PC-9 (cell line): Measurements from ENCODE around the gene NPHP4. TPM values are rescaled to one million over a fixed set of nuclear protein-coding genes. Genes with fewer than 3 reads are reported as not detected.

ENCODE experiments used
- BruUV-seq: library from RNA; stranded (reverse); fragments of 400-500 nt; replicated peaks from 2 replicates; lab custom pipeline; 2021; lab: Mats Ljungman, UMichigan
- CTCF ChIA-PET: fragments of 300-600 bp; sonication (Branson Sonifier 250); formaldehyde crosslinking; loops from one replicate; lab custom pipeline; 2022; ENCODE audit warnings: antibody characterized with exemption; lab: Charles Lee
- POLR2A ChIA-PET: fragments of 300-600 bp; sonication (Branson Sonifier 250); formaldehyde crosslinking; loops from one replicate; lab custom pipeline; 2022; ENCODE audit warnings: antibody characterized with exemption; ENCODE audit not compliant: unreplicated experiment; lab: Charles Lee
- DNase-seq, 2 experiments: peaks; one replicate each; pipeline versions ENCODE4 v3.0.0 to v3.0.0-alpha.2; 2015 to 2022; ENCODE audit warnings: mixed read lengths in 1 of 2
- H2AFZ ChIP-seq: fragments of 200-600 bp; sonication (generic); 2 replicates; pipeline ENCODE4 v1.8.1; 2017; ENCODE audit warnings: antibody characterized with exemption
- H3F3A ChIP-seq: fragments of 200-600 bp; sonication (generic); 2 replicates; pipeline ENCODE4 v1.8.1; 2017; ENCODE audit warnings: antibody characterized with exemption, mild to moderate bottlenecking, low read depth; ENCODE audit not compliant: insufficient read depth
- H3K27ac ChIP-seq: fragments of 200-600 bp; sonication (generic); 2 replicates; pipeline ENCODE4 v1.6.1; 2016; ENCODE audit warnings: mixed run types
- H3K27me3 ChIP-seq: fragments of 200-600 bp; sonication (generic); 2 replicates; pipeline ENCODE4 v1.6.1; 2016; ENCODE audit warnings: low read depth, mixed run types; ENCODE audit not compliant: insufficient read depth
- H3K36me3 ChIP-seq: fragments of 200-600 bp; sonication (generic); 2 replicates; pipeline ENCODE4 v1.6.1; 2016; ENCODE audit warnings: low read depth, mixed run types
- H3K4me1 ChIP-seq: fragments of 200-600 bp; sonication (generic); replicated peaks from 2 replicates; pipeline ENCODE4 v1.6.1; 2016; ENCODE audit warnings: mixed run types; ENCODE audit not compliant: insufficient read depth
- H3K4me2 ChIP-seq: fragments of 200-600 bp; sonication (generic); 2 replicates; pipeline ENCODE4 v1.6.1; 2017; ENCODE audit warnings: mixed run types
- H3K4me3 ChIP-seq: fragments of 200-600 bp; sonication (generic); 2 replicates; pipeline ENCODE4 v1.6.1; 2016; ENCODE audit warnings: mixed run types
- H3K79me2 ChIP-seq: fragments of 200-600 bp; sonication (generic); 2 replicates; pipeline ENCODE4 v1.6.1; 2017; ENCODE audit warnings: low read depth, mixed run types
- H3K9me2 ChIP-seq: fragments of 200-600 bp; sonication (generic); 2 replicates; pipeline ENCODE4 v1.8.1; 2017; ENCODE audit warnings: mild to moderate bottlenecking; ENCODE audit not compliant: insufficient read depth
- H3K9me3 ChIP-seq: fragments of 200-600 bp; sonication (generic); 2 replicates; pipeline ENCODE4 v1.8.1; 2016; ENCODE audit warnings: low read depth; ENCODE audit not compliant: insufficient read depth
- H4K20me1 ChIP-seq: fragments of 200-600 bp; sonication (generic); 2 replicates; pipeline ENCODE4 v1.8.1; 2017; ENCODE audit not compliant: insufficient read depth
- EZH2 ChIP-seq: fragments of 200-600 bp; sonication (generic); IDR thresholded peaks from 2 replicates; pipeline ENCODE4 v1.8.0; 2017; ENCODE audit warnings: antibody characterized with exemption, low read depth
- intact Hi-C: fragments of 100-400 bp; cut with micrococcal nuclease; formaldehyde crosslinking; loops from one replicate; pipeline ENCODE4 v1.10.0; 2022; ENCODE audit not compliant: unreplicated experiment
- total RNA-seq: library from RNA; stranded (reverse); gene quantifications from 2 replicates; pipeline ENCODE4 v1.2.3, GENCODE V29; 2021
- TF ChIP-seq, protein P1 (sequence below): fragments of 200-600 bp; sonication (generic); conservative IDR thresholded peaks from 2 replicates; pipeline ENCODE4 v1.6.1; 2017; ENCODE audit warnings: mixed run types, antibody characterized with exemption, mild to moderate bottlenecking, moderate library complexity

The NPHP4 gene
- total RNA-seq, 1 experiment from 2014 or later: 17.9 TPM

DNA sequence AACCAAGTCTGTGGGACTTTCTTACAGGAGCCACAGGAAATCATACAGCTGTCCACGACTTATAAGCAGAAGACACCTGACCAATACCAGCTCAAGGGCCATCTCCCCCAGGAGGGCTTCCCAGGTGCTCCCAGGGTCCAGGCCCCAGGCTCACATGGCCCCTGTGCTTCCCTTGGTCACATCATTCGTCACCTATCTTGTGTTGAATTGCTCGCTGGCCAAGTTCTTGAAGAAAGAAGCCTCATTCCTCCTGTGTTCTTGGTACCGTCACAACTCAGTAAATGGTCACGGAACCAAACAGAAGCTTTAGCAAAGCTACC, 3.0 kb downstream of the NPHP4 start:
- Histone ChIP-seq H3K79me2 (peaks cover 8% of the 10 kb centered on the region; the same call in 1 of the 2 replicates), H3K4me3 (no peak overlapping the region), H3K4me2 (no peak overlapping the region), H3K27me3 (no peaks in the 10 kb centered on the region), H3K36me3 (no peaks in the 10 kb centered on the region), H4K20me1 (no peaks in the 10 kb centered on the region), H2AFZ (no peak overlapping the region), H3K4me1 (0 out of 2 replicates have a peak, but pooled peaks cover 4% of the 10 kb centered on the region), H3K9me2 (no peaks in the 10 kb centered on the region), H3F3A (no peaks in the 10 kb centered on the region), H3K9me3 (no peaks in the 10 kb centered on the region), H3K27ac (no peak overlapping the region)
- CTCF ChIA-PET: no interaction called here
- POLR2A ChIA-PET: no interaction called here
- DNase-seq: no peak
- intact Hi-C loops: no loop called here
- no peak for TF ChIP-seq EZH2
- TF ChIP-seq, protein P1, sequence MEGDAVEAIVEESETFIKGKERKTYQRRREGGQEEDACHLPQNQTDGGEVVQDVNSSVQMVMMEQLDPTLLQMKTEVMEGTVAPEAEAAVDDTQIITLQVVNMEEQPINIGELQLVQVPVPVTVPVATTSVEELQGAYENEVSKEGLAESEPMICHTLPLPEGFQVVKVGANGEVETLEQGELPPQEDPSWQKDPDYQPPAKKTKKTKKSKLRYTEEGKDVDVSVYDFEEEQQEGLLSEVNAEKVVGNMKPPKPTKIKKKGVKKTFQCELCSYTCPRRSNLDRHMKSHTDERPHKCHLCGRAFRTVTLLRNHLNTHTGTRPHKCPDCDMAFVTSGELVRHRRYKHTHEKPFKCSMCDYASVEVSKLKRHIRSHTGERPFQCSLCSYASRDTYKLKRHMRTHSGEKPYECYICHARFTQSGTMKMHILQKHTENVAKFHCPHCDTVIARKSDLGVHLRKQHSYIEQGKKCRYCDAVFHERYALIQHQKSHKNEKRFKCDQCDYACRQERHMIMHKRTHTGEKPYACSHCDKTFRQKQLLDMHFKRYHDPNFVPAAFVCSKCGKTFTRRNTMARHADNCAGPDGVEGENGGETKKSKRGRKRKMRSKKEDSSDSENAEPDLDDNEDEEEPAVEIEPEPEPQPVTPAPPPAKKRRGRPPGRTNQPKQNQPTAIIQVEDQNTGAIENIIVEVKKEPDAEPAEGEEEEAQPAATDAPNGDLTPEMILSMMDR: no peak
- BruUV-seq: no TSS peak

DNA sequence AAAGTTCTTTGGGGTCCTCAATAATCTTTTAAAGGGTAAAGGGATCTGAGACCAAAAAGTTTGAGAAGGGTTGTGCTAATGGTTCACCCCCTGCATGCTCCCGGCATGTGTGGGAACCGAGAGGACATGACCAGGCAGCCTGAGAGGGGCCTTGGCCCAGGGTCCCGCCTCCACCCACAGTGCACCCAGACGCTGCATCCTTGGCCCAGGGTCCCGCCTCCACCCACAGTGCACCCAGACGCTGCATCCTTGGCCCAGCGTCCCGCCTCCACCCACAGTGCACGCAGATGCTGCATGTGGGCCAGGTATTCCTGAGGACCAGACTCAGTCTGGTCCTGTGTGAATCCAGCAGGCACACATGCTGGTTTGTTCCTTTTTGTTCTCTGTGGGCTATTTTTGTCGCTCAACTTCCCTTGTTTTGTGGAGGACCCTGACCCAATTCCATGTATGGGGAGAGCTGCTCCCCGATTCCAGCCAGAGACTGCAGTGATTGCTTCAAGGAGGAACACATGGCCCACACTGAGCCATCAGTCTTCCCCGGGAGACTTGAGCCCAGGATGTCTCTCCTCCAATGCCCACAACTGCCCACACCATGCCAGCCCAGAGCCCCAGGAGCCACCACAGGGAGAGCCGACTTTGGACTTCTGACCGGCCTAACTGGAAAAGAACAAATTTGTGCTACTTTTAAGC, 3.5 kb downstream of the NPHP4 start:
- no peak for TF ChIP-seq EZH2
- TF ChIP-seq, protein P1: no peak
- no peaks in the 10 kb centered on the region for H3K9me2 ChIP-seq
- H3F3A ChIP-seq: no peaks in the 10 kb centered on the region
- no peaks in the 10 kb centered on the region for H4K20me1 ChIP-seq
- peaks cover 8% of the 10 kb centered on the region; the same call in 1 of the 2 replicates for H3K79me2 ChIP-seq
- H3K27ac ChIP-seq: no peak overlapping the region
- intact Hi-C loops: no loop called here
- 0 out of 2 replicates have a peak, but pooled peaks cover 4% of the 10 kb centered on the region for H3K4me1 ChIP-seq
- H2AFZ ChIP-seq: no peak overlapping the region
- no peak overlapping the region for H3K4me3 ChIP-seq
- BruUV-seq: no TSS peak
- POLR2A ChIA-PET: no interaction called here
- no peaks in the 10 kb centered on the region for H3K36me3 ChIP-seq
- H3K9me3 ChIP-seq: no peaks in the 10 kb centered on the region
- CTCF ChIA-PET: no interaction called here
- no peaks in the 10 kb centered on the region for H3K27me3 ChIP-seq
- no peak overlapping the region for H3K4me2 ChIP-seq
- DNase-seq: no peak

DNA sequence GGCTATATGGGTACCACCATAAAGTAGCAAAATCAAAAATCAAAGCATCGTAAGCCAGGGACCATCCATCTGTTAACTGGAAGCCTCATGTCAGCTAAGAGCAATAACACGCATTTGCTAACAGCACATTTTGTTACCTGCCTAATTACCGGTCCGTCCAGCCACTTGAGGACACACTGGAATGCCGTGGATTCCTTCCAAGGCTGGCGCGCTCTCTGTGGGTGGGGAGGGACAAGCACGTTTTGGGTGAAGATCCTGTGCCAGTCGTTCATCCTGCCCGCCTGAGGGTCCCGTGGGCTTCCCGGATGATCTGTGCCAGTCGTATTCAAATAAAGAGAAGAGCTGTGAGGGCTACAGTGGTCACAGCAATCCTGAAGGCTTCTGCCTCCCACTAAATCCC, 6.2 kb downstream of the NPHP4 start:
- H3K9me2 ChIP-seq: no peaks in the 10 kb centered on the region
- POLR2A ChIA-PET: no interaction called here
- H3K9me3 ChIP-seq: no peaks in the 10 kb centered on the region
- no peaks in the 10 kb centered on the region for H3K27me3 ChIP-seq
- H3K4me2 ChIP-seq: no peak overlapping the region
- CTCF ChIA-PET: no interaction called here
- intact Hi-C loops: no loop called here
- no peak overlapping the region for H2AFZ ChIP-seq
- TF ChIP-seq, protein P1: no peak
- no peak for TF ChIP-seq EZH2
- H4K20me1 ChIP-seq: no peaks in the 10 kb centered on the region
- DNase-seq: no peak
- BruUV-seq: no TSS peak
- H3K4me3 ChIP-seq: no peak overlapping the region
- no peaks in the 10 kb centered on the region for H3F3A ChIP-seq
- H3K27ac ChIP-seq: no peak overlapping the region
- 0 out of 2 replicates have a peak, but pooled peaks cover 3% of the 10 kb centered on the region for H3K4me1 ChIP-seq
- peaks cover 4% of the 10 kb centered on the region; the same call in 1 of the 2 replicates for H3K79me2 ChIP-seq
- no peaks in the 10 kb centered on the region for H3K36me3 ChIP-seq
